ENCODE measurements around the gene METTL5.
"Not testable (repeated sequence)": the region's sequence is repeated elsewhere in the genome, so short reads cannot be mapped to it uniquely, and the experiment has no call there.

Gene METTL5

GRCh38 chr2:169860149-169860548 lies 35.4 kb upstream of the METTL5 start:
- DNase-seq (ENCODE audit: low read depth), result no peak
- TF ChIP-seq CTCF (conservative IDR thresholded peaks at IDR 0.05; ENCODE audit: low read depth, low read length), result no peak
- no peak overlapping the region for H3K4me3 ChIP-seq (ENCODE audit: low read depth, low read length)

GRCh38 chr2:169859423-169859822 lies 34.7 kb upstream of the METTL5 start:
- no peak for TF ChIP-seq CTCF (conservative IDR thresholded peaks at IDR 0.05; ENCODE audit: low read depth, low read length)
- DNase-seq (ENCODE audit: low read depth), result no peak

GRCh38 chr2:169855281-169856258 lies 30.9 kb upstream of the METTL5 start:
- not testable (repeated sequence) for H3K4me3 ChIP-seq (ENCODE audit: low read depth, low read length); DNase-seq (ENCODE audit: low read depth)

More at GRCh38 chr2:169859423-169859822, 34.7 kb upstream of the METTL5 start:
- no peak overlapping the region for H3K4me3 ChIP-seq (ENCODE audit: low read depth, low read length)

GRCh38 chr2:169853041-169853668 lies 28.4 kb upstream of the METTL5 start:
- TF ChIP-seq CTCF (conservative IDR thresholded peaks at IDR 0.05; ENCODE audit: low read depth, low read length), result no peak
- H3K4me3 ChIP-seq (ENCODE audit: low read depth, low read length), result no peak overlapping the region
- no peak for DNase-seq (ENCODE audit: low read depth)

- H3K4me3 ChIP-seq (ENCODE audit: low read depth, low read length), result no peak overlapping the region
- no peak for TF ChIP-seq CTCF (conservative IDR thresholded peaks at IDR 0.05; ENCODE audit: low read depth, low read length)
- DNase-seq (ENCODE audit: low read depth), result no peak
These were observed 25.0 kb upstream of the METTL5 start for GRCh38 chr2:169849710-169850109.

- DNase-seq (ENCODE audit: low read depth); H3K4me3 ChIP-seq (ENCODE audit: low read depth, low read length): not testable (repeated sequence)
These were observed 24.4 kb upstream of the METTL5 start for GRCh38 chr2:169848959-169849693.

GRCh38 chr2:169845016-169845415 lies 20.3 kb upstream of the METTL5 start:
- no peak overlapping the region for H3K4me3 ChIP-seq (ENCODE audit: low read depth, low read length)
- TF ChIP-seq CTCF (conservative IDR thresholded peaks at IDR 0.05; ENCODE audit: low read depth, low read length), result no peak
- DNase-seq (ENCODE audit: low read depth), result no peak

- H3K4me3 ChIP-seq (ENCODE audit: low read depth, low read length), result not testable (repeated sequence)
These were observed 16.9 kb upstream of the METTL5 start for GRCh38 chr2:169841625-169842024.

More at GRCh38 chr2:169841625-169842024, 16.9 kb upstream of the METTL5 start:
- DNase-seq (ENCODE audit: low read depth), result not testable (repeated sequence)

Measured in choroid plexus epithelial cell (primary cell).